IMR-90 (cell line): ENCODE measurements around the gene DYRK1A. TPM values are rescaled to one million over a fixed set of nuclear protein-coding genes. Genes with fewer than 3 reads are reported as not detected.
A peak's percentile ranks its signal among the peaks of the same experiment; 100 is the strongest.

Source experiments
- ATAC-seq: fragments of 200-7000 bp; cut with Tn5 transposase; 2 replicates; pipeline ENCODE4 v1.9.1; 2020; ENCODE audit warnings: low read depth, mild to moderate bottlenecking, moderate library complexity
- BruUV-seq: library from RNA; stranded (reverse); fragments of 400-500 nt; replicated peaks from 2 replicates; lab custom pipeline; 2021; lab: Mats Ljungman, UMichigan
- CTCF ChIA-PET: fragments of 300-600 bp; formaldehyde crosslinking; extraction: SDS; loops from one replicate; lab custom pipeline; 2021; ENCODE audit warnings: antibody characterized with exemption; lab: Yijun Ruan, JAX
- POLR2A ChIA-PET: fragments of 300-600 bp; sonication (Branson Sonifier 250); formaldehyde crosslinking; loops from one replicate; lab custom pipeline; 2022; ENCODE audit warnings: antibody characterized with exemption; ENCODE audit not compliant: unreplicated experiment; lab: Charles Lee
- DNase-seq: peaks from one replicate; pipeline ENCODE4 v3.0.0; 2013
- H2AFZ ChIP-seq: replicated peaks from 2 replicates; pipeline ENCODE3; 2013; ENCODE audit warnings: low read length, mild to moderate bottlenecking; ENCODE audit not compliant: poor library complexity
- H2AK5ac ChIP-seq: 2 replicates; pipeline ENCODE4 v1.6.1; 2013; ENCODE audit warnings: low read depth, low read length, inconsistent platforms
- H2AK9ac ChIP-seq: replicated peaks from 2 replicates; pipeline ENCODE3; 2013; ENCODE audit warnings: mild to moderate bottlenecking, low read depth, low read length, moderate library complexity; ENCODE audit not compliant: poor library complexity
- H2BK120ac ChIP-seq: 2 replicates; pipeline ENCODE4 v1.6.1; 2013; ENCODE audit warnings: low read depth, low read length, inconsistent platforms
- H2BK15ac ChIP-seq: 3 replicates; pipeline ENCODE4 v1.6.1; 2013; ENCODE audit warnings: low read depth, low read length, inconsistent platforms
- H2BK20ac ChIP-seq: 2 replicates; pipeline ENCODE4 v1.6.1; 2013; ENCODE audit warnings: low read depth, mild to moderate bottlenecking, inconsistent platforms, low read length, moderate library complexity
- H2BK5ac ChIP-seq: 2 replicates; pipeline ENCODE4 v1.6.1; 2013; ENCODE audit warnings: mild to moderate bottlenecking, low read depth, low read length, inconsistent platforms; ENCODE audit not compliant: poor library complexity, severe bottlenecking
- H3K14ac ChIP-seq: replicated peaks from 2 replicates; pipeline ENCODE4 v1.6.1; 2013; ENCODE audit warnings: low read depth, low read length, inconsistent platforms
- H3K18ac ChIP-seq: 2 replicates; pipeline ENCODE4 v1.6.1; 2013; ENCODE audit warnings: low read depth, low read length, control low read depth
- H3K23ac ChIP-seq: 2 replicates; pipeline ENCODE4 v1.6.1; 2013; ENCODE audit warnings: low read depth, low read length, inconsistent platforms
- H3K27ac ChIP-seq: 2 replicates; pipeline ENCODE4 v1.5.1; 2013; ENCODE audit warnings: mild to moderate bottlenecking, control low read depth, low read length; ENCODE audit not compliant: insufficient read depth
- H3K27me3 ChIP-seq: 2 replicates; pipeline ENCODE4 v1.6.1; 2013; ENCODE audit warnings: low read length; ENCODE audit not compliant: control insufficient read depth, insufficient read depth
- H3K36me3 ChIP-seq: 2 replicates; pipeline ENCODE4 v1.6.1; 2013; ENCODE audit warnings: low read length, mixed read lengths; ENCODE audit not compliant: control insufficient read depth, insufficient read depth
- H3K4ac ChIP-seq: 2 replicates; pipeline ENCODE4 v1.6.1; 2013; ENCODE audit warnings: low read depth, low read length, inconsistent platforms
- H3K4me1 ChIP-seq: 2 replicates; pipeline ENCODE4 v1.6.1; 2013; ENCODE audit warnings: low read length, mixed read lengths; ENCODE audit not compliant: control insufficient read depth, insufficient read depth
- H3K4me2 ChIP-seq: 2 replicates; pipeline ENCODE4 v1.6.1; 2013; ENCODE audit warnings: low read depth, mild to moderate bottlenecking, control low read depth, low read length, moderate library complexity
- H3K4me3 ChIP-seq: 2 replicates; pipeline ENCODE4 v1.5.1; 2013; ENCODE audit warnings: low read depth, mild to moderate bottlenecking, control low read depth, low read length, moderate library complexity; ENCODE audit not compliant: insufficient read depth
- H3K56ac ChIP-seq: 2 replicates; pipeline ENCODE4 v1.6.1; 2013; ENCODE audit warnings: low read length, inconsistent platforms; ENCODE audit not compliant: insufficient read depth; ENCODE audit errors: extremely low read depth
- H3K79me1 ChIP-seq, 2 experiments: 2 replicates each; pipeline ENCODE4 v1.6.1; 2013; ENCODE audit warnings: low read length in 2 of 2, inconsistent platforms in 1 of 2, low read depth in 1 of 2
- H3K9ac ChIP-seq: 2 replicates; pipeline ENCODE4 v1.6.1; 2013; ENCODE audit warnings: low read depth, low read length, control low read depth
- H3K9me1 ChIP-seq: 2 replicates; pipeline ENCODE4 v1.6.1; 2013; ENCODE audit warnings: low read length, inconsistent platforms; ENCODE audit not compliant: insufficient read depth
- H3K9me3 ChIP-seq: 2 replicates; pipeline ENCODE4 v1.6.1; 2013; ENCODE audit warnings: low read length; ENCODE audit not compliant: control insufficient read depth, insufficient read depth
- H4K20me1 ChIP-seq: 2 replicates; pipeline ENCODE4 v1.6.1; 2013; ENCODE audit warnings: low read length, inconsistent platforms; ENCODE audit not compliant: insufficient read depth
- H4K5ac ChIP-seq: 2 replicates; pipeline ENCODE4 v1.6.1; 2013; ENCODE audit warnings: mild to moderate bottlenecking, low read depth, low read length, control low read depth
- H4K8ac ChIP-seq, 2 experiments: 2 replicates each; pipeline ENCODE4 v1.6.1; 2013; ENCODE audit warnings: low read depth in 2 of 2, low read length in 2 of 2, control low read depth in 1 of 2, inconsistent platforms in 1 of 2
- H4K91ac ChIP-seq: 2 replicates; pipeline ENCODE4 v1.6.1; 2013; ENCODE audit warnings: low read depth, low read length, inconsistent platforms; ENCODE audit not compliant: insufficient read depth
- ELK1 ChIP-seq: fragments of 150-350 bp; IDR thresholded peaks from 2 replicates; pipeline ENCODE4 v1.6.1; 2016; ENCODE audit warnings: low read depth, mild to moderate bottlenecking, low read length, moderate library complexity, borderline replicate concordance
- FOS ChIP-seq: fragments of 150-350 bp; IDR thresholded peaks from 2 replicates; pipeline ENCODE4 v1.6.1; 2016; ENCODE audit warnings: low read depth, low read length
- MAFK ChIP-seq: IDR thresholded peaks from 2 replicates; pipeline ENCODE4 v1.6.1; 2012; ENCODE audit warnings: low read depth, low read length, improper control_type of control experiment
- MAZ ChIP-seq: IDR thresholded peaks from 2 replicates; pipeline ENCODE4 v1.6.1; 2012; ENCODE audit warnings: low read depth, mild to moderate bottlenecking, low read length, improper control_type of control experiment, moderate library complexity, borderline replicate concordance
- NFE2L2 ChIP-seq: fragments of 150-350 bp; IDR thresholded peaks from 2 replicates; pipeline ENCODE4 v1.6.1; 2016; ENCODE audit warnings: low read depth, mild to moderate bottlenecking, low read length
- POLR2A ChIP-seq: IDR thresholded peaks from 2 replicates; pipeline ENCODE4 v1.6.1; 2012; ENCODE audit warnings: mild to moderate bottlenecking, low read depth, low read length
- RCOR1 ChIP-seq: IDR thresholded peaks from 2 replicates; pipeline ENCODE4 v1.6.1; 2012; ENCODE audit warnings: mild to moderate bottlenecking, low read length, improper control_type of control experiment; ENCODE audit not compliant: insufficient replicate concordance
- WGBS, 2 experiments: methylation state at CpG; one replicate each; pipeline versions ENCODE4 v1.1.5 to v1.1.7; 2013; ENCODE audit warnings: missing lambda C conversion rate in 2 of 2; ENCODE audit not compliant: insufficient read length in 1 of 2; ENCODE audit errors: extremely low coverage in 2 of 2; 5-methylcytosine and 5-hydroxymethylcytosine counted together
- dilution Hi-C: fragments of 300-500 bp; cut with HindIII; formaldehyde crosslinking; loops from one replicate; pipeline ENCODE4 v1.14.3; 2018; ENCODE audit warnings: low sequenced_read_pairs; ENCODE audit not compliant: unreplicated experiment
- in situ Hi-C: fragments of 300-500 bp; cut with MboI; formaldehyde crosslinking; loops from 3 replicates; pipeline ENCODE4 v1.14.3; 2019; ENCODE audit warnings: low sequenced_read_pairs, inconsistent platforms, mixed read lengths
- intact Hi-C: fragments of 100-400 bp; cut with micrococcal nuclease; formaldehyde crosslinking; loops from 2 replicates; pipeline ENCODE4 v1.10.0; 2022
- polyA plus RNA-seq, 3 experiments: library from polyadenylated mRNA; depleted of rRNA; stranded (reverse); fragments of >200 nt; gene quantifications; 2 replicates each; pipeline ENCODE4 v1.2.3, GENCODE V29; 2012; ENCODE audit warnings: low replicate concordance in 1 of 3
- total RNA-seq: library from RNA; depleted of rRNA; stranded (reverse); fragments of >200 nt; gene quantifications from 2 replicates; pipeline ENCODE4 v1.2.3, GENCODE V29; 2012

The DYRK1A gene
- total and polyA plus RNA-seq, 2 of the 4 experiments (the other 2 are of a cell fraction) = 18.6 to 50.5 TPM

DNA sequence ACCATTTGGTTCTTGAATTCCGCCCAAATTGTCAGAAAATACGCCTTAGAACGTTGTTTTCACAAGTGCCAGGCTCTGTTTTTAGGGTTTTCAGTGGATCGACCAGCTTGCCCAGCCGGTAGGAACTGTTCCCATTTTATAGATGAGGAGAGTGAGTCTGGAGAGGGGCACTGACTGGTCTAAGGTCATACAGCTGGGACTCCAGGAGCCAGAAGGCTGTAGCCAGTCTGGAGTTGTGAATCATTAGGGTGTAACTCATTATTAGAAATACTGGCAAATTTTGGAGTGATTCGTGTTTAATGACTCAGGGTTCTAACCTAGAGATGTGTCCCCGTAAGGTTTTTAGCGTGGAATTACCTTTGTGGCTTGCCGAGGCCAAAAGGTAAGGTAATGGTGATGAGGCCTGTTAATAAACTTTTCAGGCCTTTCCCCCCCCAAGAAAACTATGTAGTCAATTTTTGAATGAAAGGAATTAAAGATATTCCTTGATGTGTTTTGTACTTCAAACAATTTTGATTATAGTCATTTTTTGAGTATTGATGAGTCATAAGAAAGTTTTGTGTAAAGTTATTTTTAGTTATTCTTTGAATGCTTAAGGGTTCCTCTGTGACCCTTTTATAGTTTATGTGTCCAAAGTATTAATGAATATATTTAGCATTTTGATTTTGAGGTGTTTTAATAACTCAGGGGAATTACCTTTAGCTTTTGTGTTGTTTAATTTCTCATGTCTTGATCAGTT, 2.1 kb downstream of the DYRK1A start:
- peak overlapping the region; percentile 43 for H4K91ac ChIP-seq
- H3K9me1 ChIP-seq = peaks cover 13% of the 10 kb centered on the region
- H3K56ac ChIP-seq = peak overlapping the region; percentile 85
- peak overlapping the region; percentile 39; the same call in 1 of the 2 replicates for H2BK20ac ChIP-seq
- peak overlapping the region; percentile 79 for H2AFZ ChIP-seq
- H4K20me1 ChIP-seq = peaks cover 48% of the 10 kb centered on the region
- H3K9ac ChIP-seq = peak overlapping the region; percentile 96
- WGBS, 2 experiments = 0% methylated on average over 2 of the region's 9 CpGs; no CpG with 5 or more reads in 1 of the 2 experiments
- H3K4me2 ChIP-seq = peak overlapping the region; percentile 95
- BruUV-seq = no TSS peak
- H4K5ac ChIP-seq = peak overlapping the region; percentile 58
- no peaks in the 10 kb centered on the region for H3K36me3 ChIP-seq
- H3K79me1 ChIP-seq = peaks cover 7 to 36% of the 10 kb centered on the region in 2 experiments; a peak in 2 of 4 replicates
- H2BK5ac ChIP-seq = peak overlapping the region; percentile 99
- no peaks in the 10 kb centered on the region for H3K9me3 ChIP-seq
- TF ChIP-seq NFE2L2 (no peak), POLR2A (peak; percentile 42), MAZ (no peak), ELK1 (no peak), MAFK (no peak), FOS (peak; percentile 44; the same call in 1 of the 2 replicates), RCOR1 (peak; percentile 96)
- peak overlapping the region; percentile 23 to 49; a peak in 3 of 4 replicates for H4K8ac ChIP-seq
- POLR2A ChIA-PET = interaction anchor here (0.7 to 1.4 kb wide), 2 partner anchors 195 to 1703 kb away, joined by 3 to 6 read pairs; no protein-coding TSS in a partner anchor
- CTCF ChIA-PET = interaction anchor here (0.6 to 1.2 kb wide), 4 partner anchors 36 to 939 kb away, joined by 3 to 5 read pairs (median 3); no protein-coding TSS in a partner anchor
- H2BK15ac ChIP-seq = peak overlapping the region; percentile 28; the same call in 2 of the 3 replicates
- peak overlapping the region; percentile 96 for H3K14ac ChIP-seq
- dilution Hi-C loops (no loop called here), in situ Hi-C loops (no loop called here), intact Hi-C loops (loop anchor here (2.0 to 5.0 kb wide), 3 partner anchors 94 to 214 kb away; no protein-coding TSS in a partner anchor)
- H3K27ac ChIP-seq = peak overlapping the region; percentile 99
- peak overlapping the region; percentile 70 for H2BK120ac ChIP-seq
- ATAC-seq = no peak
- peak overlapping the region; percentile 87 for H3K4ac ChIP-seq
- H3K4me3 ChIP-seq = peak overlapping the region; percentile 96
- H2AK5ac ChIP-seq = peak overlapping the region; percentile 81; the same call in 1 of the 2 replicates
- H3K18ac ChIP-seq = peak overlapping the region; percentile 69
- peak overlapping the region; percentile 98 for H3K23ac ChIP-seq
- peak; percentile 48 for DNase-seq
- peak overlapping the region; percentile 97 for H2AK9ac ChIP-seq
- H3K4me1 ChIP-seq = peaks cover 3% of the 10 kb centered on the region; the same call in 1 of the 2 replicates
- H3K27me3 ChIP-seq = no peaks in the 10 kb centered on the region
